Common myeloid progenitor, CD34-positive (primary cell): ENCODE results near the gene LRRC43.

Experiments used
- CTCF ChIA-PET: fragments of 350-600 bp; sonication (Branson Sonifier 250); formaldehyde crosslinking; loops from one replicate; lab custom pipeline; 2021; ENCODE audit warnings: antibody characterized with exemption; lab: Charles Lee
- POLR2A ChIA-PET: fragments of 350-600 bp; sonication (Branson Sonifier 250); formaldehyde crosslinking; loops from one replicate; lab custom pipeline; 2021; ENCODE audit warnings: antibody characterized with exemption; lab: Charles Lee
- DNase-seq, 3 donors: peaks; one replicate each; pipeline versions ENCODE4 v3.0.0 to v3.0.0-alpha.2; 2013
- H3K27ac ChIP-seq, 2 experiments: 1 replicate in 1 of 2; 2 replicates in 1 of 2; pipeline ENCODE4 v1.7.0; 2013; ENCODE audit warnings: inconsistent platforms in 2 of 2, low read length in 2 of 2, mild to moderate bottlenecking in 2 of 2, low read depth in 1 of 2, moderate library complexity in 1 of 2; ENCODE audit not compliant: severe bottlenecking in 2 of 2, insufficient read depth in 1 of 2, poor library complexity in 1 of 2
- H3K27me3 ChIP-seq, 5 experiments: replicated peaks in 2 of 5; 1 replicate in 3 of 5; 2 replicates in 2 of 5; pipeline versions ENCODE4 v1.6.1 to v1.7.0; 2013; ENCODE audit warnings: low read length in 4 of 5, mild to moderate bottlenecking in 2 of 5, moderate library complexity in 2 of 5, inconsistent platforms in 1 of 5; ENCODE audit not compliant: insufficient read depth in 5 of 5, control insufficient read depth in 4 of 5
- H3K36me3 ChIP-seq, 4 experiments: 1 replicate in 2 of 4; 2 replicates in 2 of 4; pipeline versions ENCODE4 v1.6.1 to v1.7.0; 2013; ENCODE audit warnings: low read length in 3 of 4, control low read depth in 1 of 4, mild to moderate bottlenecking in 1 of 4; ENCODE audit not compliant: control insufficient read depth in 4 of 4, insufficient read depth in 4 of 4
- H3K4me1 ChIP-seq, 4 experiments: 1 replicate in 3 of 4; 2 replicates in 1 of 4; pipeline versions ENCODE4 v1.6.1 to v1.7.1; 2013; ENCODE audit warnings: low read length in 3 of 4, mild to moderate bottlenecking in 3 of 4, control low read depth in 1 of 4, inconsistent platforms in 1 of 4, moderate library complexity in 1 of 4; ENCODE audit not compliant: control insufficient read depth in 4 of 4, insufficient read depth in 4 of 4; ENCODE audit errors: control extremely low read depth in 1 of 4
- H3K4me3 ChIP-seq, 7 experiments: 1 replicate in 4 of 7; 2 replicates in 3 of 7; pipeline versions ENCODE4 v1.5.1 to v1.7.0; 2013; ENCODE audit warnings: mild to moderate bottlenecking in 7 of 7, low read length in 6 of 7, moderate library complexity in 6 of 7, inconsistent platforms in 2 of 7, low read depth in 2 of 7, control low read depth in 1 of 7; ENCODE audit not compliant: insufficient read depth in 4 of 7, control insufficient read depth in 1 of 7; ENCODE audit errors: extremely low read depth in 1 of 7
- H3K9me3 ChIP-seq, 5 experiments: 1 replicate in 4 of 5; 2 replicates in 1 of 5; pipeline versions ENCODE4 v1.6.1 to v1.7.1; 2013; ENCODE audit warnings: low read length in 4 of 5, mild to moderate bottlenecking in 2 of 5, inconsistent platforms in 1 of 5, low read depth in 1 of 5, moderate library complexity in 1 of 5; ENCODE audit not compliant: control insufficient read depth in 4 of 5, insufficient read depth in 2 of 5; ENCODE audit errors: control extremely low read depth in 1 of 5
- WGBS: methylation state at CpG from one replicate; pipeline ENCODE4 v1.1.5; 2013; ENCODE audit not compliant: insufficient coverage; 5-methylcytosine and 5-hydroxymethylcytosine counted together

LRRC43 gene

GRCh38 chr12:122244565-122245371 is 61.8 kb downstream of the LRRC43 start:
- CTCF ChIA-PET, result interaction anchor here (0.5 to 1.7 kb wide), 6 partner anchors 8 to 948 kb away, joined by 3 to 5 read pairs (median 3); partner anchors contain the start of gene CAMKK2
- Histone ChIP-seq H3K27ac (no peak overlapping the region), H3K4me1 (no peaks in the 10 kb centered on the region), H3K36me3 (peaks cover 9 to 52% (median 37%) of the 10 kb centered on the region in 4 experiments), H3K9me3 (no peaks in the 10 kb centered on the region), H3K27me3 (no peaks in the 10 kb centered on the region), H3K4me3 (no peak overlapping the region)
- POLR2A ChIA-PET, result interaction anchor here (0.5 kb wide), 1 partner anchor 11 kb away, joined by 3 read pairs; no protein-coding TSS in a partner anchor
- 96% methylated on average over 8 of the region's 11 CpGs for WGBS
- no peak for DNase-seq

- Histone ChIP-seq H3K27ac (no peak overlapping the region), H3K36me3 (peaks cover 6 to 53% (median 39%) of the 10 kb centered on the region in 4 experiments), H3K4me3 (no peak overlapping the region), H3K9me3 (no peaks in the 10 kb centered on the region), H3K27me3 (no peaks in the 10 kb centered on the region), H3K4me1 (no peaks in the 10 kb centered on the region)
- ChIA-PET POLR2A (no interaction called here), CTCF (interaction anchor here (0.8 to 1.7 kb wide), 2 partner anchors 15 to 22 kb away, joined by 3 to 5 read pairs; no protein-coding TSS in a partner anchor)
- WGBS, result 100% methylated on average over 1 of the region's 1 CpG
- no peak for DNase-seq
Observed at GRCh38 chr12:122245553-122245952, 62.6 kb downstream of the LRRC43 start.

DNA sequence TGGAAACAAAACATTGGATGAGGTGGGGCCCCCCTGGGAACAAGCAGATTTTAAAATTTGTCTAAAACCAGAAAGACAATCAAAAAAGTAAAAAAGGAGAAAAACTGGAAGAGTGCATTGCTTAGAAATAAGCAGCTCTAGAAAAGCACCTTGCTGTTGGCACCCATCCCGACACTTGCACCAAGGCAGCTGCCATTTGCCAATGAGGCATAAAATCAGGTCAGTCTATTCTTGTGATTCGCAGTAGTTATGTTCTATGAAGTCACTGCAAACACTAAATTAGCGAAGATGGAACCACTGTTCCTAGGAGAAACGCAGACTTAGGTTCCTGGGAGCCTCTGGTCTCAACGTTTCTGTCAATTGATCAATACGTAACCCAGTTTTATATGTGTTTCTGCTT is 67.1 kb downstream of the LRRC43 start:
- DNase-seq, result no peak
- Histone ChIP-seq H3K9me3 (no peaks in the 10 kb centered on the region), H3K36me3 (peaks cover 8 to 46% (median 29%) of the 10 kb centered on the region in 4 experiments), H3K27me3 (no peaks in the 10 kb centered on the region), H3K4me3 (no peak overlapping the region), H3K27ac (no peak overlapping the region), H3K4me1 (no peaks in the 10 kb centered on the region)
- WGBS, result 100% methylated on average over 6 of the region's 6 CpGs
- ChIA-PET CTCF (no interaction called here), POLR2A (no interaction called here)

GRCh38 chr12:122250536-122250935 is 67.6 kb downstream of the LRRC43 start:
- H3K4me1 ChIP-seq, result no peaks in the 10 kb centered on the region
- no peaks in the 10 kb centered on the region for H3K9me3 ChIP-seq
- no peak for DNase-seq
- H3K27ac ChIP-seq, result no peak overlapping the region
- H3K27me3 ChIP-seq, result no peaks in the 10 kb centered on the region
- H3K36me3 ChIP-seq, result peaks cover 8 to 46% (median 29%) of the 10 kb centered on the region in 4 experiments
- no peak overlapping the region for H3K4me3 ChIP-seq
- POLR2A ChIA-PET, result no interaction called here
- CTCF ChIA-PET, result no interaction called here
- WGBS, result 96% methylated on average over 4 of the region's 8 CpGs
